Measurements from ENCODE around the gene PARVB.

Gene PARVB

GRCh38 chr22:44098021-44098739 lies 74.1 kb downstream of the PARVB start:
- no peak for TF ChIP-seq CTCF (IDR thresholded peaks at IDR 0.05; ENCODE audit: insufficient read depth, low read length, missing control alignments)
- ChIA-PET CTCF (interaction anchor here (3.9 kb wide), 1 partner anchor 16 kb away, joined by 15 read pairs; no protein-coding TSS in a partner anchor), POLR2A (no interaction called here)
- no peak for DNase-seq (ENCODE audit: low read depth, low spot score)
- no peak overlapping the region for H3K4me3 ChIP-seq (ENCODE audit: low read depth, low read length)

DNA sequence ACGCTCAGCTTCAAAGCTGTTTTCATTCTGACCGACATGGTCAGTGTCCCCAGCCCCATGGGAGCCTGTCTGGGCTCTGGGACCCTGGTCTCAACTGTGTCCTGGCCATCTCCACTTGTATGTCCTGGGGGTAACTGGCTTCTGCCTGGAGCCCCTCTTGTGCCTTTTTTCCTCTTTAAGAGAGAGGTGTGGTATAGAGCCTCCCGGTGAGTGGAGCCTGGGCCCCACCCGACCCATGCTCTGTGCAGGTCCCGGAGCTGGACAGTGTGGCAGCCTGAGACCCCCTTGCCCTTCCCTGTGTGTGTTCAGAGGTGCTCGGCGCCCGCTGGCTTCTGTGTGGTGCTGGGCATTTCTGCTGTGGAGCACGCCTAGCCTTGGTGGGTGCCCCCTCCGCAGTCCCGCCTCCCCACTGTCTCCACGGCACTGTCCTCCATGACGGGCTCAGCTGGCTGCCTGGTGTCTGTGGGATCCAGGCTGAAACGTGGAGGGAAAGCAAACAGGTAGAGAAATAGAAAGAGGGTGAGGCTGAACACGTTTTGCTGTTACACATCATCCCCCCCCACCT lies 74.9 kb downstream of the PARVB start:
- DNase-seq (ENCODE audit: low read depth, low spot score): no peak
- CTCF ChIA-PET: interaction anchor here (2.3 kb wide), 1 partner anchor 17 kb away, joined by 13 read pairs; no protein-coding TSS in a partner anchor
- no peak overlapping the region for H3K4me3 ChIP-seq (ENCODE audit: low read depth, low read length)
- POLR2A ChIA-PET: no interaction called here
- TF ChIP-seq CTCF (IDR thresholded peaks at IDR 0.05; ENCODE audit: insufficient read depth, low read length, missing control alignments): no peak

DNA sequence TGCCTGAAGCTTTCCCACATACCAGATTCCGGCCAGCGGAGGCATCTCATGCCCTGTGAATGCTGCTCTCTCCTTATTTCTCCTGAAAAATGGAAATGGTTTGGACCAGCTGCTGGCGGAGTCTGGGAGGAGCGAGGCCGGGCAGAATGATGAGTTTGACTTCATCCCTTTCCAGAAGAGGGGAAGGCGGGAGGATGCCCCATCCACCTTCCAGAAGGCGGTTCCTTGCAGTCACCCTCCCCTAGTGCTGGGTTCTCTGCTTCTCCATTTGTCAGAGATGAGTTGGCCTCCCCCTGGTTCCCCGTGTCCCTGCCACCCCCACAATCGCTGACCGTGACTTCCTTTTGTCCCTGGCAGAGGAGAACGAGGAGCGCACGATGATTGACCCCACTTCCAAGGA lies 75.6 kb downstream of the PARVB start:
- POLR2A ChIA-PET: no interaction called here
- no peak overlapping the region for H3K4me3 ChIP-seq (ENCODE audit: low read depth, low read length)
- DNase-seq (ENCODE audit: low read depth, low spot score): no peak
- CTCF ChIA-PET: interaction anchor here (1.0 to 2.3 kb wide), 3 partner anchors 14 to 107 kb away, joined by 3 to 13 read pairs (median 3); no protein-coding TSS in a partner anchor
- no peak for TF ChIP-seq CTCF (IDR thresholded peaks at IDR 0.05; ENCODE audit: insufficient read depth, low read length, missing control alignments)

DNA sequence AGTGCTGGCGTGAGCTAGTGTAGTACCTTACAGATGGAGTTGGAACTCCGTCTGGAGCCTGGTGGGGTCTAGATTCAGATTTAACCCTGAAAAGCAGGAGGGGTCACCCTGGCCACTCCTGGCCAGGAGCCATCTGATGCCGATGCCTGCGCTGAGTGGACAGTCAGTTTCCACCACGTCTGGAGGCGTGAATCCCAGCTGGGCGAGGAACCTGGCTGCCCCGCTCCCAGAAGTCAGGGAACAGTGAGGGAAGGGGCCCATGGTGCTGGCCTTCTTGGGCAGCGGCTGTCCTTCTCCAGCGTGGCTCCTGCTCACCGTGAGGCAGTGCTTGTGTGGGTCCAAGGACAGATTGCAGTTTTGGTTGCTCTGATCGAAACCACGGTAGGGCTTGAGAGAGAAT lies 76.3 kb downstream of the PARVB start:
- H3K4me3 ChIP-seq (ENCODE audit: low read depth, low read length): no peak overlapping the region
- ChIA-PET CTCF (interaction anchor here (1.0 to 2.3 kb wide), 3 partner anchors 15 to 107 kb away, joined by 3 to 13 read pairs (median 3); no protein-coding TSS in a partner anchor), POLR2A (no interaction called here)
- no peak for DNase-seq (ENCODE audit: low read depth, low spot score)
- TF ChIP-seq CTCF (IDR thresholded peaks at IDR 0.05; ENCODE audit: insufficient read depth, low read length, missing control alignments): no peak

GRCh38 chr22:44102121-44102520 lies 78.0 kb downstream of the PARVB start:
- ChIA-PET CTCF (interaction anchor here (1.8 kb wide), 1 partner anchor 108 kb away, joined by 4 read pairs; no protein-coding TSS in a partner anchor), POLR2A (no interaction called here)
- no peak overlapping the region for H3K4me3 ChIP-seq (ENCODE audit: low read depth, low read length)
- TF ChIP-seq CTCF (IDR thresholded peaks at IDR 0.05; ENCODE audit: insufficient read depth, low read length, missing control alignments): no peak
- no peak for DNase-seq (ENCODE audit: low read depth, low spot score)

GRCh38 chr22:44102856-44103255 lies 78.8 kb downstream of the PARVB start:
- no peak for TF ChIP-seq CTCF (IDR thresholded peaks at IDR 0.05; ENCODE audit: insufficient read depth, low read length, missing control alignments)
- ChIA-PET POLR2A (no interaction called here), CTCF (interaction anchor here (1.7 to 1.8 kb wide), 2 partner anchors 22 to 109 kb away, joined by 4 to 5 read pairs; no protein-coding TSS in a partner anchor)
- no peak overlapping the region for H3K4me3 ChIP-seq (ENCODE audit: low read depth, low read length)
- DNase-seq (ENCODE audit: low read depth, low spot score): no peak
